H1 (cell line): ENCODE results near the gene PSMD12. TPM values are rescaled to one million over a fixed set of nuclear protein-coding genes. Genes with fewer than 3 reads are reported as not detected.
A peak's percentile ranks its signal among the peaks of the same experiment; 100 is the strongest.

Experiments used
- CREB1 ChIP-seq: IDR thresholded peaks from 2 replicates; pipeline ENCODE4 v1.6.1; 2012; ENCODE audit warnings: inconsistent platforms
- CTCF ChIP-seq, 3 experiments: IDR thresholded peaks; 1 replicate in 2 of 3; 2 replicates in 1 of 3; pipeline versions ENCODE4 v1.5.1 to v1.6.1; 2011; ENCODE audit warnings: low read length in 3 of 3, mild to moderate bottlenecking in 3 of 3, inconsistent platforms in 2 of 3, low read depth in 1 of 3, moderate library complexity in 1 of 3; ENCODE audit not compliant: insufficient read depth in 1 of 3; ENCODE audit errors: control extremely low read depth in 1 of 3
- HDAC6 ChIP-seq: IDR thresholded peaks from one replicate; pipeline ENCODE4 v1.7.1; 2012; ENCODE audit warnings: low read depth, mild to moderate bottlenecking, inconsistent platforms, low read length, moderate library complexity
- JUND ChIP-seq: IDR thresholded peaks from 2 replicates; pipeline ENCODE4 v1.6.1; 2011; ENCODE audit warnings: mild to moderate bottlenecking, improper control_type of control experiment, low read length
- SIN3A ChIP-seq, 2 experiments: IDR thresholded peaks in 1 of 2; conservative IDR thresholded peaks in 1 of 2; 2 replicates each; pipeline ENCODE4 v1.6.1; 2011 to 2012; ENCODE audit warnings: low read length in 2 of 2, improper control_type of control experiment in 1 of 2, low read depth in 1 of 2, mild to moderate bottlenecking in 1 of 2
- TAF1 ChIP-seq: IDR thresholded peaks from 2 replicates; pipeline ENCODE4 v1.6.1; 2011; ENCODE audit warnings: mild to moderate bottlenecking, low read depth, low read length
- polyA plus RNA-seq, 7 experiments: library from polyadenylated mRNA; depleted of rRNA in 3 of 7; stranded (reverse) in 5 of 7; unstranded in 2 of 7; fragments of >200 nt in 5 of 7; fragments of 200-250 nt in 2 of 7; gene quantifications; 1 replicate in 5 of 7; 2 replicates in 1 of 7; 4 replicates in 1 of 7; pipeline versions ENCODE4 v1.2.1 to v1.2.3, GENCODE V29; 2011 to 2013; ENCODE audit warnings: missing spikeins in 2 of 7, mixed read lengths in 2 of 7
- total RNA-seq: library from RNA; stranded (reverse); fragmentation: NEBNext Ultra II Directional; extraction: Animal tissue kit (Norgen Biotek cat#: 25700); gene quantifications from 2 replicates; pipeline ENCODE4 v1.2.1, GENCODE V29; 2021
- TF ChIP-seq, protein P1 (sequence below): IDR thresholded peaks from 2 replicates; pipeline ENCODE4 v1.6.1; 2012; ENCODE audit warnings: inconsistent platforms

Gene PSMD12
- total and polyA plus RNA-seq, 2 of the 8 experiments (the other 6 are each of a cell fraction or from before 2014, with no cell fraction given): 14.0 to 82.4 TPM

DNA sequence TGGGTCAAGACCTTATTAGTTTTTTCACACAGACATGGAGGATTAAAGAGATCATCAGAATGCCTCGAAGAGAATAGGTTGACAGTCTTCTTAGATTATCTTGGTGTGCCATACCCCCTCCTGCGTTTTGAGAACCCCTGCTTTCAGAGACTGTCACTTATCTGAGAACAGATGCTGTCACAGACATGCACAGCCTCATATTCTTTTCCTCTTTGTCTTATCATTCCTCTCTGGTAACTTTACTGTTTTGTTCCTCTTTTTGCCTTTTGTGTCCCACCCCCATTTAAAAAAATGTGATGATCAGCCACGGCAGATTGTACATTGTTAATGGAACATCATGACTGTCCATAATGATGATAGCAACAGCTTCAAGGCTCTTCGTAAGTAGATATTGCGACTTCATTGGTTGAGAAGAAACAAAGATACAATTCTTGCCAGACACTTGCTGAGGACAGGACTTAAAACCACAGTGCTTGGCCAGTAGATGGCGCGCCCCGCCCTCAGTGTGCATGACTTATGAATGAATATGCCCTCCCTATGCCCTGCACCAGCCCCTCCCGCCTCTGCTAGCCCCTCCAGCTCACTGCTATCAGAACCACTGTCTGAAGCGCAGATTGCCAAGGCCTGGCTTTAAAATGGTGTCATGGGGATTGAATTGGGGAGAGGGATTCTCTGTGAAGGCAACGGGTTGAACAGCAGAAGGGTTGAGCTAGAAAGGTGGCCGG is 8.1 kb upstream of the PSMD12 start (continued):
- TF ChIP-seq CTCF (IDR thresholded peaks at IDR 0.05; ENCODE audit: control extremely low read depth in 1 of 3, insufficient read depth in 1 of 3, low read depth in 1 of 3, low read length in 3 of 3): peak; percentile 66 to 91 (median 88)
- TF ChIP-seq HDAC6: no peak
- TF ChIP-seq, protein P1, sequence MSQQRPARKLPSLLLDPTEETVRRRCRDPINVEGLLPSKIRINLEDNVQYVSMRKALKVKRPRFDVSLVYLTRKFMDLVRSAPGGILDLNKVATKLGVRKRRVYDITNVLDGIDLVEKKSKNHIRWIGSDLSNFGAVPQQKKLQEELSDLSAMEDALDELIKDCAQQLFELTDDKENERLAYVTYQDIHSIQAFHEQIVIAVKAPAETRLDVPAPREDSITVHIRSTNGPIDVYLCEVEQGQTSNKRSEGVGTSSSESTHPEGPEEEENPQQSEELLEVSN: no peak
- TF ChIP-seq JUND: 0 out of 2 replicates have a peak, but pooled peaks have one; percentile 27
- no peak for TF ChIP-seq TAF1
- no peak; the same call in 1 of the 2 replicates for TF ChIP-seq CREB1
- 0 out of 4 replicates have a peak, but pooled peaks of 1 of the 2 experiments have one; percentile 30 for TF ChIP-seq SIN3A (conservative IDR thresholded peaks at IDR 0.05 in 1 of 2, IDR thresholded peaks at IDR 0.05 in 1 of 2; ENCODE audit: low read depth in 1 of 2, low read length in 2 of 2)
